ENCODE measurements around the gene TYW1B.
"Not testable (repeated sequence)": the region's sequence is repeated elsewhere in the genome, so short reads cannot be mapped to it uniquely, and the experiment has no call there.

- TF ChIP-seq, protein P1, sequence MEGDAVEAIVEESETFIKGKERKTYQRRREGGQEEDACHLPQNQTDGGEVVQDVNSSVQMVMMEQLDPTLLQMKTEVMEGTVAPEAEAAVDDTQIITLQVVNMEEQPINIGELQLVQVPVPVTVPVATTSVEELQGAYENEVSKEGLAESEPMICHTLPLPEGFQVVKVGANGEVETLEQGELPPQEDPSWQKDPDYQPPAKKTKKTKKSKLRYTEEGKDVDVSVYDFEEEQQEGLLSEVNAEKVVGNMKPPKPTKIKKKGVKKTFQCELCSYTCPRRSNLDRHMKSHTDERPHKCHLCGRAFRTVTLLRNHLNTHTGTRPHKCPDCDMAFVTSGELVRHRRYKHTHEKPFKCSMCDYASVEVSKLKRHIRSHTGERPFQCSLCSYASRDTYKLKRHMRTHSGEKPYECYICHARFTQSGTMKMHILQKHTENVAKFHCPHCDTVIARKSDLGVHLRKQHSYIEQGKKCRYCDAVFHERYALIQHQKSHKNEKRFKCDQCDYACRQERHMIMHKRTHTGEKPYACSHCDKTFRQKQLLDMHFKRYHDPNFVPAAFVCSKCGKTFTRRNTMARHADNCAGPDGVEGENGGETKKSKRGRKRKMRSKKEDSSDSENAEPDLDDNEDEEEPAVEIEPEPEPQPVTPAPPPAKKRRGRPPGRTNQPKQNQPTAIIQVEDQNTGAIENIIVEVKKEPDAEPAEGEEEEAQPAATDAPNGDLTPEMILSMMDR (IDR thresholded peaks at IDR 0.05; ENCODE audit: low read depth, low read length, missing input control), result not testable (repeated sequence)
- TF ChIP-seq, protein P2, sequence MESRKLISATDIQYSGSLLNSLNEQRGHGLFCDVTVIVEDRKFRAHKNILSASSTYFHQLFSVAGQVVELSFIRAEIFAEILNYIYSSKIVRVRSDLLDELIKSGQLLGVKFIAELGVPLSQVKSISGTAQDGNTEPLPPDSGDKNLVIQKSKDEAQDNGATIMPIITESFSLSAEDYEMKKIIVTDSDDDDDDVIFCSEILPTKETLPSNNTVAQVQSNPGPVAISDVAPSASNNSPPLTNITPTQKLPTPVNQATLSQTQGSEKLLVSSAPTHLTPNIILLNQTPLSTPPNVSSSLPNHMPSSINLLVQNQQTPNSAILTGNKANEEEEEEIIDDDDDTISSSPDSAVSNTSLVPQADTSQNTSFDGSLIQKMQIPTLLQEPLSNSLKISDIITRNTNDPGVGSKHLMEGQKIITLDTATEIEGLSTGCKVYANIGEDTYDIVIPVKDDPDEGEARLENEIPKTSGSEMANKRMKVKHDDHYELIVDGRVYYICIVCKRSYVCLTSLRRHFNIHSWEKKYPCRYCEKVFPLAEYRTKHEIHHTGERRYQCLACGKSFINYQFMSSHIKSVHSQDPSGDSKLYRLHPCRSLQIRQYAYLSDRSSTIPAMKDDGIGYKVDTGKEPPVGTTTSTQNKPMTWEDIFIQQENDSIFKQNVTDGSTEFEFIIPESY (IDR thresholded peaks at IDR 0.05), result not testable (repeated sequence)
- TF ChIP-seq MAX (IDR thresholded peaks at IDR 0.05); SP1 (IDR thresholded peaks at IDR 0.05); RAD21 (IDR thresholded peaks at IDR 0.05); EGR1 (IDR thresholded peaks at IDR 0.05; ENCODE audit: low read depth in 2 of 2); GABPA (IDR thresholded peaks at IDR 0.05 in 1 of 2, conservative IDR thresholded peaks at IDR 0.05 in 1 of 2); YY1 (IDR thresholded peaks at IDR 0.05); REST (IDR thresholded peaks at IDR 0.05); TAF1 (conservative IDR thresholded peaks at IDR 0.05); HNF4G (IDR thresholded peaks at IDR 0.05): not testable (repeated sequence)
- TF ChIP-seq, protein P3, sequence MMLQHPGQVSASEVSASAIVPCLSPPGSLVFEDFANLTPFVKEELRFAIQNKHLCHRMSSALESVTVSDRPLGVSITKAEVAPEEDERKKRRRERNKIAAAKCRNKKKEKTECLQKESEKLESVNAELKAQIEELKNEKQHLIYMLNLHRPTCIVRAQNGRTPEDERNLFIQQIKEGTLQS (IDR thresholded peaks at IDR 0.05), result not testable (repeated sequence)
Observed at GRCh38 chr7:72675686-72676085, 152.3 kb downstream of the TYW1B start.
